HL-60/S4 treated with retinoic acid at 250 ng/mL for 4 days and 3 days (cell line): ENCODE measurements around the gene GSK3A.

Experiments used
- in situ Hi-C: fragments of 300-500 bp; cut with MboI; formaldehyde crosslinking; loops from 2 replicates; pipeline ENCODE4 v1.7.0; 2022; ENCODE audit warnings: low sequenced_read_pairs

Gene GSK3A

GRCh38 chr19:42281146-42281826 lies 38.9 kb upstream of the GSK3A start:
- in situ Hi-C loops: no loop called here

- in situ Hi-C loops: no loop called here
Observed at GRCh38 chr19:42280815-42281145, 38.4 kb upstream of the GSK3A start.

GRCh38 chr19:42279902-42280814 lies 37.8 kb upstream of the GSK3A start:
- in situ Hi-C loops: no loop called here

- in situ Hi-C loops: no loop called here
Observed at GRCh38 chr19:42279155-42279901, 36.9 kb upstream of the GSK3A start.

- in situ Hi-C loops: no loop called here
Observed at GRCh38 chr19:42278452-42279154, 36.2 kb upstream of the GSK3A start.

- in situ Hi-C loops: no loop called here
Observed at GRCh38 chr19:42277821-42278451, 35.5 kb upstream of the GSK3A start.

- in situ Hi-C loops: no loop called here
Observed at GRCh38 chr19:42276821-42277220, 34.4 kb upstream of the GSK3A start.

- in situ Hi-C loops: no loop called here
Observed at GRCh38 chr19:42276284-42276683, 33.9 kb upstream of the GSK3A start.

- in situ Hi-C loops: no loop called here
Observed at GRCh38 chr19:42275517-42275916, 33.1 kb upstream of the GSK3A start.

GRCh38 chr19:42275103-42275502 lies 32.7 kb upstream of the GSK3A start:
- in situ Hi-C loops: no loop called here

GRCh38 chr19:42274065-42274682 lies 31.8 kb upstream of the GSK3A start:
- in situ Hi-C loops: no loop called here

GRCh38 chr19:42273407-42274064 lies 31.1 kb upstream of the GSK3A start:
- in situ Hi-C loops: no loop called here

- in situ Hi-C loops: no loop called here
Observed at GRCh38 chr19:42272989-42273406, 30.6 kb upstream of the GSK3A start.

GRCh38 chr19:42272535-42272897 lies 30.1 kb upstream of the GSK3A start:
- in situ Hi-C loops: no loop called here

GRCh38 chr19:42271861-42272534 lies 29.6 kb upstream of the GSK3A start:
- in situ Hi-C loops: no loop called here

- in situ Hi-C loops: no loop called here
Observed at GRCh38 chr19:42271045-42271419, 28.6 kb upstream of the GSK3A start.

GRCh38 chr19:42270346-42271044 lies 28.1 kb upstream of the GSK3A start:
- in situ Hi-C loops: no loop called here
